NCI-H187 (cell line): ENCODE results near the gene PPP2R2C.

Source experiments
- DNase-seq, 2 experiments: peaks; one replicate each; lab custom pipeline; 2025; lab: John Stamatoyannopoulos, UW

Gene PPP2R2C

GRCh38 chr4:6424425-6424824, 48.0 kb downstream of the PPP2R2C start:
- no peak for DNase-seq

- DNase-seq = no peak
Observed at GRCh38 chr4:6423575-6423974, 48.8 kb downstream of the PPP2R2C start.

GRCh38 chr4:6422866-6423265, 49.5 kb downstream of the PPP2R2C start:
- DNase-seq = no peak

- DNase-seq = no peak
Observed at GRCh38 chr4:6422105-6422504, 50.3 kb downstream of the PPP2R2C start.

GRCh38 chr4:6421397-6421796, 51.0 kb downstream of the PPP2R2C start:
- DNase-seq = no peak

GRCh38 chr4:6420972-6421371, 51.4 kb downstream of the PPP2R2C start:
- DNase-seq = no peak

GRCh38 chr4:6420036-6420435, 52.4 kb downstream of the PPP2R2C start:
- no peak for DNase-seq

- no peak for DNase-seq
Observed at GRCh38 chr4:6419452-6420028, 52.9 kb downstream of the PPP2R2C start.

GRCh38 chr4:6418193-6418755, 54.1 kb downstream of the PPP2R2C start:
- DNase-seq = no peak

GRCh38 chr4:6417516-6418050, 54.8 kb downstream of the PPP2R2C start:
- no peak for DNase-seq

GRCh38 chr4:6416518-6417286, 55.7 kb downstream of the PPP2R2C start:
- no peak for DNase-seq

- DNase-seq = no peak
Observed at GRCh38 chr4:6415031-6415705, 57.2 kb downstream of the PPP2R2C start.

- DNase-seq = no peak
Observed at GRCh38 chr4:6414578-6414977, 57.8 kb downstream of the PPP2R2C start.

GRCh38 chr4:6410664-6411063, 61.8 kb downstream of the PPP2R2C start:
- no peak for DNase-seq

- DNase-seq = no peak
Observed at GRCh38 chr4:6410068-6410467, 62.3 kb downstream of the PPP2R2C start.

GRCh38 chr4:6409381-6409780, 63.0 kb downstream of the PPP2R2C start:
- DNase-seq = no peak

GRCh38 chr4:6408263-6408662, 64.2 kb downstream of the PPP2R2C start:
- DNase-seq = no peak

GRCh38 chr4:6405397-6405706, 67.1 kb downstream of the PPP2R2C start:
- no peak for DNase-seq

GRCh38 chr4:6404611-6405396, 67.6 kb downstream of the PPP2R2C start:
- no peak for DNase-seq

GRCh38 chr4:6403400-6403685, 69.1 kb downstream of the PPP2R2C start:
- no peak for DNase-seq

- no peak for DNase-seq
Observed at GRCh38 chr4:6402566-6403399, 69.6 kb downstream of the PPP2R2C start.
